ENCODE results near the gene MSRB3.

GRCh38 chr12:65511134-65511834, 232.8 kb downstream of the MSRB3 start:
- no peak for TF ChIP-seq POLR2A (IDR thresholded peaks at IDR 0.05)
- no peak for TF ChIP-seq POLR2AphosphoS5 (IDR thresholded peaks at IDR 0.05)
